ENCODE data around the gene CCSER2. TPM values are rescaled to one million over a fixed set of nuclear protein-coding genes. Genes with fewer than 3 reads are reported as not detected.
A peak's percentile ranks its signal among the peaks of the same experiment; 100 is the strongest.

Gene CCSER2
- total and polyA plus RNA-seq, 7 experiments from 2014 or later = 59.1 to 133 (median 93.4) TPM

- ChIA-PET CTCF (no interaction called here), POLR2A (no interaction called here)
- Mint-ChIP-seq H3K27ac (no peak overlapping the region), H3K4me1 (peaks cover 8 to 81% (median 51%) of the 10 kb centered on the region in 7 donors), H3K27me3 (no peaks in the 10 kb centered on the region), H3K4me3 (peak overlapping the region in 1 of 10 donors; percentile 12), H3K36me3 (peaks cover 4 to 62% (median 42%) of the 10 kb centered on the region in 5 donors), H3K9me3 (peaks cover 0 to 6% (median 2%) of the 10 kb centered on the region in 11 donors)
- intact Hi-C loops (cut with micrococcal nuclease) = no loop called here
- no peak for DNase-seq
- H3K4me1 ChIP-seq (ENCODE audit: control insufficient read depth in 2 of 2, insufficient read depth in 2 of 2, low read length in 2 of 2) = no peaks in the 10 kb centered on the region
- no peak overlapping the region for H3K27ac ChIP-seq (ENCODE audit: low read depth, low read length)
- no peak for ATAC-seq
- peaks cover 0 to 6% (median 0%) of the 10 kb centered on the region in 3 experiments for H3K36me3 ChIP-seq (ENCODE audit: control insufficient read depth in 2 of 3, insufficient read depth in 3 of 3, low read length in 3 of 3)
- no peaks in the 10 kb centered on the region for H3K27me3 ChIP-seq (ENCODE audit: control insufficient read depth in 2 of 2, insufficient read depth in 2 of 2, low read length in 2 of 2)
- H3K9me3 ChIP-seq (ENCODE audit: control insufficient read depth in 2 of 3, low read length in 3 of 3) = no peaks in the 10 kb centered on the region
- no peak overlapping the region for H3K4me3 ChIP-seq (ENCODE audit: low read length)
Observed at GRCh38 chr10:84392181-84392580, 63.8 kb downstream of the CCSER2 start.

GRCh38 chr10:84395581-84395980 is 67.2 kb downstream of the CCSER2 start:
- ChIA-PET CTCF (interaction anchor here (0.8 kb wide), 1 partner anchor 142 kb away, joined by 3 read pairs; no protein-coding TSS in a partner anchor), POLR2A (interaction anchor here (0.7 kb wide), 1 partner anchor 131 kb away, joined by 4 read pairs; no protein-coding TSS in a partner anchor)
- ATAC-seq (no peak), DNase-seq (no peak)
- Mint-ChIP-seq H3K4me3 (no peak overlapping the region), H3K27me3 (no peaks in the 10 kb centered on the region), H3K27ac (no peak overlapping the region), H3K4me1 (peaks cover 12 to 73% (median 50%) of the 10 kb centered on the region in 7 donors), H3K9me3 (peaks cover 0 to 28% (median 6%) of the 10 kb centered on the region in 11 donors), H3K36me3 (peaks cover 4 to 62% (median 46%) of the 10 kb centered on the region in 5 donors)
- no peak overlapping the region for H3K4me3 ChIP-seq (ENCODE audit: low read length)
- peaks cover 0 to 6% (median 0%) of the 10 kb centered on the region in 3 experiments for H3K36me3 ChIP-seq (ENCODE audit: control insufficient read depth in 2 of 3, insufficient read depth in 3 of 3, low read length in 3 of 3)
- intact Hi-C loops (cut with micrococcal nuclease) = no loop called here
- H3K27ac ChIP-seq (ENCODE audit: low read depth, low read length) = no peak overlapping the region
- no peaks in the 10 kb centered on the region for H3K27me3 ChIP-seq (ENCODE audit: control insufficient read depth in 2 of 2, insufficient read depth in 2 of 2, low read length in 2 of 2)
- no peaks in the 10 kb centered on the region for H3K4me1 ChIP-seq (ENCODE audit: control insufficient read depth in 2 of 2, insufficient read depth in 2 of 2, low read length in 2 of 2)
- no peaks in the 10 kb centered on the region for H3K9me3 ChIP-seq (ENCODE audit: control insufficient read depth in 2 of 3, low read length in 3 of 3)

GRCh38 chr10:84397735-84398144 is 69.4 kb downstream of the CCSER2 start:
- POLR2A ChIA-PET = no interaction called here
- peak overlapping the region in 1 of 9 donors; percentile 75 for H3K27ac Mint-ChIP-seq
- ATAC-seq (no peak), DNase-seq (no peak)
- intact Hi-C loops (cut with micrococcal nuclease) = no loop called here
- Histone ChIP-seq H3K4me1 (ENCODE audit: control insufficient read depth in 2 of 2, insufficient read depth in 2 of 2, low read length in 2 of 2) (no peaks in the 10 kb centered on the region), H3K36me3 (ENCODE audit: control insufficient read depth in 2 of 3, insufficient read depth in 3 of 3, low read length in 3 of 3) (no peaks in the 10 kb centered on the region), H3K4me3 (ENCODE audit: low read length) (no peak overlapping the region), H3K9me3 (ENCODE audit: control insufficient read depth in 2 of 3, low read length in 3 of 3) (no peaks in the 10 kb centered on the region), H3K27me3 (ENCODE audit: control insufficient read depth in 2 of 2, insufficient read depth in 2 of 2, low read length in 2 of 2) (no peaks in the 10 kb centered on the region), H3K27ac (ENCODE audit: low read depth, low read length) (no peak overlapping the region)
- CTCF ChIA-PET = interaction anchor here (1.1 kb wide), 1 partner anchor 140 kb away, joined by 3 read pairs; no protein-coding TSS in a partner anchor
- peaks cover 0 to 28% (median 6%) of the 10 kb centered on the region in 11 donors for H3K9me3 Mint-ChIP-seq
- peaks cover 15 to 71% (median 52%) of the 10 kb centered on the region in 7 donors for H3K4me1 Mint-ChIP-seq
- no peaks in the 10 kb centered on the region for H3K27me3 Mint-ChIP-seq
- H3K4me3 Mint-ChIP-seq = no peak overlapping the region
- peaks cover 7 to 65% (median 54%) of the 10 kb centered on the region in 5 donors for H3K36me3 Mint-ChIP-seq

GRCh38 chr10:84398696-84399095 is 70.3 kb downstream of the CCSER2 start:
- Mint-ChIP-seq H3K4me3 (no peak overlapping the region), H3K36me3 (peaks cover 7 to 72% (median 62%) of the 10 kb centered on the region in 5 donors), H3K4me1 (peaks cover 14 to 71% (median 48%) of the 10 kb centered on the region in 7 donors), H3K27me3 (no peaks in the 10 kb centered on the region), H3K9me3 (peaks cover 0 to 28% (median 6%) of the 10 kb centered on the region in 11 donors), H3K27ac (no peak overlapping the region)
- DNase-seq (no peak), ATAC-seq (no peak)
- intact Hi-C loops (cut with micrococcal nuclease) = no loop called here
- no peaks in the 10 kb centered on the region for H3K27me3 ChIP-seq (ENCODE audit: control insufficient read depth in 2 of 2, insufficient read depth in 2 of 2, low read length in 2 of 2)
- no peaks in the 10 kb centered on the region for H3K9me3 ChIP-seq (ENCODE audit: control insufficient read depth in 2 of 3, low read length in 3 of 3)
- H3K4me1 ChIP-seq (ENCODE audit: control insufficient read depth in 2 of 2, insufficient read depth in 2 of 2, low read length in 2 of 2) = no peaks in the 10 kb centered on the region
- CTCF ChIA-PET = no interaction called here
- H3K36me3 ChIP-seq (ENCODE audit: control insufficient read depth in 2 of 3, insufficient read depth in 3 of 3, low read length in 3 of 3) = no peaks in the 10 kb centered on the region
- no peak overlapping the region for H3K27ac ChIP-seq (ENCODE audit: low read depth, low read length)
- no peak overlapping the region for H3K4me3 ChIP-seq (ENCODE audit: low read length)
- POLR2A ChIA-PET = no interaction called here

GRCh38 chr10:84401854-84402611 is 73.6 kb downstream of the CCSER2 start:
- H3K27me3 ChIP-seq (ENCODE audit: control insufficient read depth in 2 of 2, insufficient read depth in 2 of 2, low read length in 2 of 2) = no peaks in the 10 kb centered on the region
- intact Hi-C loops (cut with micrococcal nuclease) = no loop called here
- CTCF ChIA-PET = no interaction called here

GRCh38 chr10:84404783-84405182 is 76.4 kb downstream of the CCSER2 start:
- H3K27ac Mint-ChIP-seq = no peak overlapping the region
- ATAC-seq = no peak

More at GRCh38 chr10:84401854-84402611, 73.6 kb downstream of the CCSER2 start:
- H3K4me3 ChIP-seq (ENCODE audit: low read length) = no peak overlapping the region
- Mint-ChIP-seq H3K27me3 (no peaks in the 10 kb centered on the region), H3K36me3 (peaks cover 8 to 71% (median 43%) of the 10 kb centered on the region in 5 donors), H3K4me1 (peaks cover 28 to 82% (median 65%) of the 10 kb centered on the region in 7 donors), H3K27ac (peak overlapping the region in 3 of 9 donors; percentile 10 to 64 (median 52)), H3K9me3 (peaks cover 0 to 23% (median 4%) of the 10 kb centered on the region in 11 donors), H3K4me3 (no peak overlapping the region)
- ATAC-seq (no peak), DNase-seq (no peak)
- POLR2A ChIA-PET = no interaction called here
- no peaks in the 10 kb centered on the region for H3K9me3 ChIP-seq (ENCODE audit: control insufficient read depth in 2 of 3, low read length in 3 of 3)
- peaks cover 0 to 4% of the 10 kb centered on the region in 2 donors for H3K4me1 ChIP-seq (ENCODE audit: control insufficient read depth in 2 of 2, insufficient read depth in 2 of 2, low read length in 2 of 2)
- H3K27ac ChIP-seq (ENCODE audit: low read depth, low read length) = no peak overlapping the region
- no peaks in the 10 kb centered on the region for H3K36me3 ChIP-seq (ENCODE audit: control insufficient read depth in 2 of 3, insufficient read depth in 3 of 3, low read length in 3 of 3)

More at GRCh38 chr10:84404783-84405182, 76.4 kb downstream of the CCSER2 start:
- H3K4me1 Mint-ChIP-seq = peaks cover 26 to 88% (median 66%) of the 10 kb centered on the region in 7 donors
- POLR2A ChIA-PET = no interaction called here
- H3K27me3 Mint-ChIP-seq = no peaks in the 10 kb centered on the region
- no peaks in the 10 kb centered on the region for H3K9me3 ChIP-seq (ENCODE audit: control insufficient read depth in 2 of 3, low read length in 3 of 3)
- no peaks in the 10 kb centered on the region for H3K27me3 ChIP-seq (ENCODE audit: control insufficient read depth in 2 of 2, insufficient read depth in 2 of 2, low read length in 2 of 2)
- peaks cover 0 to 14% (median under 1%) of the 10 kb centered on the region in 11 donors for H3K9me3 Mint-ChIP-seq
- H3K36me3 Mint-ChIP-seq = peaks cover 15 to 69% (median 40%) of the 10 kb centered on the region in 5 donors
- H3K4me3 Mint-ChIP-seq = no peak overlapping the region
- no peak for DNase-seq
- CTCF ChIA-PET = no interaction called here
- H3K4me1 ChIP-seq (ENCODE audit: control insufficient read depth in 2 of 2, insufficient read depth in 2 of 2, low read length in 2 of 2) = peaks cover 0 to 4% of the 10 kb centered on the region in 2 donors
- intact Hi-C loops (cut with micrococcal nuclease) = no loop called here
- H3K27ac ChIP-seq (ENCODE audit: low read depth, low read length) = no peak overlapping the region
- no peaks in the 10 kb centered on the region for H3K36me3 ChIP-seq (ENCODE audit: control insufficient read depth in 2 of 3, insufficient read depth in 3 of 3, low read length in 3 of 3)
- no peak overlapping the region for H3K4me3 ChIP-seq (ENCODE audit: low read length)
